Loucy (cell line): Measurements from ENCODE around the gene UGGT2.

Experiments
- H2AFZ ChIP-seq: fragments of 200-600 bp; sonication (generic); 2 replicates; pipeline ENCODE4 v1.6.0; 2016; ENCODE audit warnings: antibody characterized with exemption, mild to moderate bottlenecking, low read length, moderate library complexity
- H3F3A ChIP-seq: fragments of 200-600 bp; 2 replicates; pipeline ENCODE4 v1.6.0; 2016; ENCODE audit warnings: antibody characterized with exemption, low read depth, mild to moderate bottlenecking
- H3K27me3 ChIP-seq: fragments of 200-600 bp; sonication (generic); 2 replicates; pipeline ENCODE4 v1.6.1; 2014; ENCODE audit warnings: low read length, mild to moderate bottlenecking; ENCODE audit not compliant: insufficient read depth, poor library complexity, severe bottlenecking
- H3K36me3 ChIP-seq: fragments of 200-600 bp; sonication (generic); 2 replicates; pipeline ENCODE4 v1.6.1; 2016; ENCODE audit warnings: low read length; ENCODE audit not compliant: insufficient read depth
- H3K4me1 ChIP-seq: fragments of 200-600 bp; sonication (generic); 2 replicates; pipeline ENCODE4 v1.5.1; 2014; ENCODE audit warnings: low read length, mild to moderate bottlenecking; ENCODE audit not compliant: insufficient read depth, poor library complexity, severe bottlenecking
- H3K4me2 ChIP-seq: fragments of 200-600 bp; sonication (generic); 2 replicates; pipeline ENCODE4 v1.6.0; 2014; ENCODE audit warnings: antibody characterized with exemption, low read length, low read depth, mild to moderate bottlenecking; ENCODE audit not compliant: poor library complexity, severe bottlenecking
- H3K4me3 ChIP-seq: fragments of 200-600 bp; sonication (generic); 2 replicates; pipeline ENCODE4 v1.5.1; 2014; ENCODE audit warnings: low read length, mild to moderate bottlenecking, mixed read lengths; ENCODE audit not compliant: poor library complexity, severe bottlenecking
- H3K79me2 ChIP-seq: fragments of 200-600 bp; sonication (generic); 2 replicates; pipeline ENCODE4 v1.6.1; 2014; ENCODE audit warnings: low read length; ENCODE audit not compliant: insufficient read depth
- H3K9ac ChIP-seq: fragments of 200-600 bp; sonication (generic); 2 replicates; pipeline ENCODE4 v1.6.0; 2014; ENCODE audit warnings: mild to moderate bottlenecking, low read depth, low read length, moderate library complexity; ENCODE audit not compliant: poor library complexity, severe bottlenecking
- H3K9me2 ChIP-seq: fragments of 200-600 bp; sonication (generic); replicated peaks from 2 replicates; pipeline ENCODE4 v1.6.1; 2016; ENCODE audit warnings: low read depth, low read length, mixed read lengths
- H3K9me3 ChIP-seq: fragments of 200-600 bp; sonication (generic); 2 replicates; pipeline ENCODE4 v1.6.1; 2014; ENCODE audit warnings: mild to moderate bottlenecking, antibody characterized with exemption, low read length, low read depth; ENCODE audit not compliant: insufficient read depth
- H4K20me1 ChIP-seq: fragments of 200-600 bp; sonication (generic); 2 replicates; pipeline ENCODE4 v1.6.0; 2014; ENCODE audit warnings: antibody characterized with exemption, low read length, mild to moderate bottlenecking; ENCODE audit not compliant: insufficient read depth, poor library complexity, severe bottlenecking
- EZH2phosphoT487 ChIP-seq: fragments of 200-600 bp; IDR thresholded peaks from 2 replicates; pipeline ENCODE4 v1.6.1; 2018; ENCODE audit warnings: antibody characterized with exemption, mild to moderate bottlenecking, moderate library complexity, borderline replicate concordance
- TF ChIP-seq, protein P1 (sequence below): fragments of 200-600 bp; sonication (generic); conservative IDR thresholded peaks from 2 replicates; pipeline ENCODE4 v1.5.1; 2014; ENCODE audit warnings: mild to moderate bottlenecking, antibody characterized with exemption, low read length

The UGGT2 gene

GRCh38 chr13:96053003-96053703 lies at the start of gene UGGT2:
Gene UGGT2, minus strand, starts transcription at chr13:96053401. Its CDS starts 89 bp downstream, at chr13:96053312.
- no peak within 1 kb of the TSS for H2AFZ ChIP-seq
- H3K36me3 ChIP-seq = no peaks in the 10 kb centered on the region
- H3K4me2 ChIP-seq = no peak within 1 kb of the TSS
- H3K9me3 ChIP-seq = no peaks in the 10 kb centered on the region
- no peaks in the 10 kb centered on the region for H3K79me2 ChIP-seq
- no peaks in the 10 kb centered on the region for H3K4me1 ChIP-seq
- H3K9ac ChIP-seq = no peak within 1 kb of the TSS
- no peaks in the 10 kb centered on the region for H3F3A ChIP-seq
- H4K20me1 ChIP-seq = no peaks in the 10 kb centered on the region
- no peaks in the 10 kb centered on the region for H3K9me2 ChIP-seq
- no peaks in the 10 kb centered on the region for H3K27me3 ChIP-seq
- no peak for TF ChIP-seq EZH2phosphoT487
- TF ChIP-seq, protein P1, sequence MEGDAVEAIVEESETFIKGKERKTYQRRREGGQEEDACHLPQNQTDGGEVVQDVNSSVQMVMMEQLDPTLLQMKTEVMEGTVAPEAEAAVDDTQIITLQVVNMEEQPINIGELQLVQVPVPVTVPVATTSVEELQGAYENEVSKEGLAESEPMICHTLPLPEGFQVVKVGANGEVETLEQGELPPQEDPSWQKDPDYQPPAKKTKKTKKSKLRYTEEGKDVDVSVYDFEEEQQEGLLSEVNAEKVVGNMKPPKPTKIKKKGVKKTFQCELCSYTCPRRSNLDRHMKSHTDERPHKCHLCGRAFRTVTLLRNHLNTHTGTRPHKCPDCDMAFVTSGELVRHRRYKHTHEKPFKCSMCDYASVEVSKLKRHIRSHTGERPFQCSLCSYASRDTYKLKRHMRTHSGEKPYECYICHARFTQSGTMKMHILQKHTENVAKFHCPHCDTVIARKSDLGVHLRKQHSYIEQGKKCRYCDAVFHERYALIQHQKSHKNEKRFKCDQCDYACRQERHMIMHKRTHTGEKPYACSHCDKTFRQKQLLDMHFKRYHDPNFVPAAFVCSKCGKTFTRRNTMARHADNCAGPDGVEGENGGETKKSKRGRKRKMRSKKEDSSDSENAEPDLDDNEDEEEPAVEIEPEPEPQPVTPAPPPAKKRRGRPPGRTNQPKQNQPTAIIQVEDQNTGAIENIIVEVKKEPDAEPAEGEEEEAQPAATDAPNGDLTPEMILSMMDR = no peak
- no peak within 1 kb of the TSS for H3K4me3 ChIP-seq

DNA sequence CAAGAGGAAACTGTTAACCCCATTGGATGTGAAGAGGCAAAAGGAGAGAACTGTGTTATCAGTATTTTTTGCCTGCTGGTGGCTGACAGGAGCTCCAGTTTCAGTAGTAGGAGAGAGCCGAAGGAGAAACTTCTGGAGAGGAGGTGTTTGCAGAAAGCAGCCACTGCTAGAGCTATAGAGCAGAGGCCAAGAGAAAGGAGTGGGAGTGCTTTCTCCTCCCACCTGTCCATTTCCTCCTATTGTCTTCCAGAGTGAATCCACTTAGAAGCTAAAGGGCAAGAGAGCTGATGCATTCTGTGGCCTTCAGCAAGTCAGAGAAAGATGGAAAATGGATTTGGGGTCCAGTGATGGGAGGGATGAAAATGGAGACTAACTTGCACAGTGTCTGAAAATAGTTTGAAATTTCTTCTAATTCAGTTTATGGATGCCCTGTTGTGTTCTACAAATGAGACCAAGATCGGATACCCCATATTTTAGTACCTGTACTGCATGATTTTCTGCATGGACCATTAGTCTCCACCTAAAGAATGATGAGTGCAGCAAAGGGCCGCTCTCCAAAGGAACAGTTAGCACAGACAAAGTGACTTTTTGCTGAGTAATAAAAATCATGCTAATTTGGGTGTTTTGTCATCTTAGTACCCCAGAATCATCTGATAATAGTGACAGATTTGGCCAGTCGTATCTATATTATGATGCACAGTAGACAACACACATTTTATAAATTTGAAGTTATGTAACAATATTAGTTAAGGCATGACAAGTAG lies 47.4 kb upstream of the UGGT2 start:
- H3K4me1 ChIP-seq = no peaks in the 10 kb centered on the region
- no peaks in the 10 kb centered on the region for H3K9me2 ChIP-seq
- H3K9me3 ChIP-seq = no peaks in the 10 kb centered on the region; the same call in 1 of the 2 replicates
- no peak overlapping the region for H3K4me3 ChIP-seq
- H3K4me2 ChIP-seq = no peak overlapping the region
- no peaks in the 10 kb centered on the region for H3K79me2 ChIP-seq
- no peaks in the 10 kb centered on the region for H4K20me1 ChIP-seq
- H3F3A ChIP-seq = no peaks in the 10 kb centered on the region
- H3K9ac ChIP-seq = no peak overlapping the region
- TF ChIP-seq EZH2phosphoT487 = no peak
- TF ChIP-seq, protein P1 = no peak
- H3K27me3 ChIP-seq = no peaks in the 10 kb centered on the region
- H3K36me3 ChIP-seq = no peaks in the 10 kb centered on the region
- no peak overlapping the region for H2AFZ ChIP-seq

- Histone ChIP-seq H3K4me3 (no peak overlapping the region), H3K4me2 (no peak overlapping the region), H3K9ac (no peak overlapping the region), H3F3A (no peaks in the 10 kb centered on the region), H3K79me2 (no peaks in the 10 kb centered on the region), H2AFZ (no peak overlapping the region), H3K36me3 (no peaks in the 10 kb centered on the region), H4K20me1 (no peaks in the 10 kb centered on the region), H3K4me1 (no peaks in the 10 kb centered on the region), H3K9me3 (no peaks in the 10 kb centered on the region; the same call in 1 of the 2 replicates), H3K9me2 (no peaks in the 10 kb centered on the region), H3K27me3 (no peaks in the 10 kb centered on the region)
- TF ChIP-seq EZH2phosphoT487 = no peak
Observed at GRCh38 chr13:96093296-96094006, 40.2 kb upstream of the UGGT2 start.
